ENCODE measurements around the gene C6orf132. TPM values are rescaled to one million over a fixed set of nuclear protein-coding genes. Genes with fewer than 3 reads are reported as not detected.

C6orf132 gene
- total RNA-seq, 1 experiment from 2014 or later: 66.0 TPM

DNA sequence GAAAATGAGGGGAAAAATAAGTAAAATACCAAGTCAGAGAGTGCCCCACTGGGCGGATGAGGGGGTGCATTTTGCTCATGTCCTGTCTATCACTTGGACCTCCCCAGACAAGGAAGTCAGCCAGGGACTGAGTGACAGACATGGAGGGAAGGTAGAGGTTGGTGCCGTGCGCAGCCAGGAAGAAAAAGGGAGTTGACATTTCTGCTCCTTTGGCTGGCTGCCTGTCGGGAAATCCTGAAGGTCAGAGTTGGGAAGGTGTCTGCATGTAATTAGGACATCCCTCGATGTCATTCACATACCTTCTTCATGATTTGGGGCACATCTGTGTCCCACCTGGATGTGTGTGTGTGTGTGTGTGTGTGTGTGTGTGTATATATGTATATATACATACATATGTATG is 39.7 kb upstream of the C6orf132 start:
- Histone ChIP-seq H3K27me3 (ENCODE audit: low read length) (no peaks in the 10 kb centered on the region), H3K4me2 (ENCODE audit: low read length) (no peak overlapping the region), H3K4me1 (ENCODE audit: insufficient read depth, low read length) (peaks cover 8% of the 10 kb centered on the region), H3K27ac (ENCODE audit: low read length) (no peak overlapping the region), H2AFZ (ENCODE audit: low read length) (no peak overlapping the region), H3K36me3 (ENCODE audit: low read depth, low read length) (no peaks in the 10 kb centered on the region), H3K79me2 (ENCODE audit: low read length) (no peaks in the 10 kb centered on the region), H3K9me2 (replicated peaks; ENCODE audit: low read length) (no peaks in the 10 kb centered on the region), H3F3A (ENCODE audit: low read length, unreplicated experiment) (no peaks in the 10 kb centered on the region), H3K9ac (ENCODE audit: low read length) (no peak overlapping the region), H3K4me3 (ENCODE audit: low read length) (no peak overlapping the region), H3K9me3 (ENCODE audit: low read length) (no peaks in the 10 kb centered on the region), H4K20me1 (ENCODE audit: low read length) (no peaks in the 10 kb centered on the region)
- DNase-seq (no peak), ATAC-seq (no peak)
- ChIA-PET POLR2A (ENCODE audit: unreplicated experiment) (no interaction called here), CTCF (no interaction called here)
- no TSS peak for BruUV-seq (replicated peaks)
- intact Hi-C loops (cut with micrococcal nuclease): no loop called here
- TF ChIP-seq CTCF (conservative IDR thresholded peaks at IDR 0.05; ENCODE audit: low read depth, low read length): no peak
- TF ChIP-seq EZH2 (IDR thresholded peaks at IDR 0.05; ENCODE audit: low read length, unreplicated experiment): no peak
- no peak for TF ChIP-seq EZH2phosphoT487 (IDR thresholded peaks at IDR 0.05; ENCODE audit: borderline replicate concordance, low read length)

DNA sequence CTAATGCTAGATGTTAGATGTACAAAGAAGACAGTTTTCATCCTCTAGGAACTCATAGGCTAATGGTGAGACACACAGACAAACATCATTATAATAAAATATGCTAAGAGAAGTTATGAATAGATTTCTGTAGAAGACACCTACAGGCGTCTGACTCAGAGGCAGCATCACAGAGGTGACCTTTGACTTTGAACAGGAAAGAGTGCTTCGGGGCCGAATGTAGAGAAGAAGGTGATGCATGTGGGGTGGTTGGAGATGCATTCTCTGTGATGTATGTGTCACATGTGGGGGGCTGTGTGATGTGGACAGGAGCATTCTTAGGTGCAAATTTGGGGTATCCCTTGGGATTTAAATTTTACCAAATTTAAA is 37.5 kb upstream of the C6orf132 start:
- H3K4me3 ChIP-seq (ENCODE audit: low read length): no peak overlapping the region
- intact Hi-C loops (cut with micrococcal nuclease): no loop called here
- H3K9ac ChIP-seq (ENCODE audit: low read length): no peak overlapping the region
- POLR2A ChIA-PET (ENCODE audit: unreplicated experiment): no interaction called here
- no peaks in the 10 kb centered on the region for H3K79me2 ChIP-seq (ENCODE audit: low read length)
- H4K20me1 ChIP-seq (ENCODE audit: low read length): no peaks in the 10 kb centered on the region
- peak; percentile 58 for DNase-seq
- no peaks in the 10 kb centered on the region for H3K9me3 ChIP-seq (ENCODE audit: low read length)
- no peak overlapping the region for H3K4me2 ChIP-seq (ENCODE audit: low read length)
- no peaks in the 10 kb centered on the region for H3K27me3 ChIP-seq (ENCODE audit: low read length)
- no peak overlapping the region for H2AFZ ChIP-seq (ENCODE audit: low read length)
- H3K4me1 ChIP-seq (ENCODE audit: insufficient read depth, low read length): peaks cover 8% of the 10 kb centered on the region
- ATAC-seq: peak; percentile 64
- no peaks in the 10 kb centered on the region for H3K9me2 ChIP-seq (replicated peaks; ENCODE audit: low read length)
- H3F3A ChIP-seq (ENCODE audit: low read length, unreplicated experiment): no peaks in the 10 kb centered on the region
- H3K27ac ChIP-seq (ENCODE audit: low read length): no peak overlapping the region
- CTCF ChIA-PET: no interaction called here
- H3K36me3 ChIP-seq (ENCODE audit: low read depth, low read length): no peaks in the 10 kb centered on the region
- no TSS peak for BruUV-seq (replicated peaks)
- TF ChIP-seq EZH2 (IDR thresholded peaks at IDR 0.05; ENCODE audit: low read length, unreplicated experiment) (no peak), EZH2phosphoT487 (IDR thresholded peaks at IDR 0.05; ENCODE audit: borderline replicate concordance, low read length) (no peak), CTCF (conservative IDR thresholded peaks at IDR 0.05; ENCODE audit: low read depth, low read length) (no peak)

- H3K4me2 ChIP-seq (ENCODE audit: low read length): no peak overlapping the region
- H3F3A ChIP-seq (ENCODE audit: low read length, unreplicated experiment): no peaks in the 10 kb centered on the region
- H4K20me1 ChIP-seq (ENCODE audit: low read length): no peaks in the 10 kb centered on the region
- ChIA-PET CTCF (no interaction called here), POLR2A (ENCODE audit: unreplicated experiment) (no interaction called here)
- no peak overlapping the region for H3K27ac ChIP-seq (ENCODE audit: low read length)
- DNase-seq: no peak
- no peaks in the 10 kb centered on the region for H3K27me3 ChIP-seq (ENCODE audit: low read length)
- peak; percentile 13; the same call in 1 of the 2 replicates for ATAC-seq
- no peaks in the 10 kb centered on the region for H3K79me2 ChIP-seq (ENCODE audit: low read length)
- peaks cover 8% of the 10 kb centered on the region for H3K4me1 ChIP-seq (ENCODE audit: insufficient read depth, low read length)
- no peaks in the 10 kb centered on the region for H3K36me3 ChIP-seq (ENCODE audit: low read depth, low read length)
- no TSS peak for BruUV-seq (replicated peaks)
- H3K9me3 ChIP-seq (ENCODE audit: low read length): no peaks in the 10 kb centered on the region
- H2AFZ ChIP-seq (ENCODE audit: low read length): no peak overlapping the region
- H3K9me2 ChIP-seq (replicated peaks; ENCODE audit: low read length): no peaks in the 10 kb centered on the region
- H3K9ac ChIP-seq (ENCODE audit: low read length): no peak overlapping the region
- no peak overlapping the region for H3K4me3 ChIP-seq (ENCODE audit: low read length)
- intact Hi-C loops (cut with micrococcal nuclease): no loop called here
- TF ChIP-seq EZH2 (IDR thresholded peaks at IDR 0.05; ENCODE audit: low read length, unreplicated experiment) (no peak), CTCF (conservative IDR thresholded peaks at IDR 0.05; ENCODE audit: low read depth, low read length) (no peak), EZH2phosphoT487 (IDR thresholded peaks at IDR 0.05; ENCODE audit: borderline replicate concordance, low read length) (no peak)
Measured at GRCh38 chr6:42179261-42179944, 37.0 kb upstream of the C6orf132 start.

Measured in PC-3 (cell line).